ENCODE measurements around the gene KLC3. TPM values are rescaled to one million over a fixed set of nuclear protein-coding genes. Genes with fewer than 3 reads are reported as not detected.

The KLC3 gene
- total RNA-seq, 1 experiment from 2014 or later = 0.49 TPM

DNA sequence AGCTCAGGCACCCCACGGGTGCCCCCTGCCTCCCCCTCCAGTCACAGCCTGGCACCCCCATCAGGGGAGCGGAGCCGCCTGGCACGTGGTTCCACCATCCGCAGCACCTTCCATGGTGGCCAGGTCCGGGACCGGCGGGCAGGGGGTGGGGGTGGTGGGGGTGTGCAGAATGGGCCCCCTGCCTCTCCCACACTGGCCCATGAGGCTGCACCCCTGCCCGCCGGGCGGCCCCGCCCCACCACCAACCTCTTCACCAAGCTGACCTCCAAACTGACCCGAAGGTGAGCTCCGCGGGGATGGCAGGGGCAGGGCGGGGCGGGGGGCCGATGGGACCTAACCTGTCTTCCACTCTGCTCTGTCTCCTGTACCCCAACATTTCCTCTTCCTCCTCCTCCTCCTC is 42.9 kb upstream of the KLC3 start:
- DNase-seq (ENCODE audit: low read depth, low spot score) = no peak
- no TSS peak for BruUV-seq (replicated peaks)
- Histone ChIP-seq H3K4me1 (ENCODE audit: control insufficient read depth, insufficient read depth, low read length) (no peaks in the 10 kb centered on the region), H3K36me3 (ENCODE audit: control insufficient read depth, insufficient read depth, low read length) (no peaks in the 10 kb centered on the region), H3K27me3 (ENCODE audit: control insufficient read depth, insufficient read depth, low read length) (no peaks in the 10 kb centered on the region), H3K4me3 (ENCODE audit: low read depth in 2 of 2, low read length in 2 of 2) (no peak overlapping the region), H3K27ac (ENCODE audit: low read length) (no peak overlapping the region), H3K9me3 (ENCODE audit: control insufficient read depth, insufficient read depth, low read depth, low read length) (no peaks in the 10 kb centered on the region)
- ChIA-PET CTCF (no interaction called here), POLR2A (no interaction called here)
- TF ChIP-seq POLR2AphosphoS5 (IDR thresholded peaks at IDR 0.05; ENCODE audit: low read depth, low read length) (no peak), SIN3A (IDR thresholded peaks at IDR 0.05; ENCODE audit: borderline replicate concordance, insufficient read depth, low read depth, low read length) (no peak), TCF7L2 (IDR thresholded peaks at IDR 0.05; ENCODE audit: low read depth, low read length) (no peak)
- TF ChIP-seq, protein P1, sequence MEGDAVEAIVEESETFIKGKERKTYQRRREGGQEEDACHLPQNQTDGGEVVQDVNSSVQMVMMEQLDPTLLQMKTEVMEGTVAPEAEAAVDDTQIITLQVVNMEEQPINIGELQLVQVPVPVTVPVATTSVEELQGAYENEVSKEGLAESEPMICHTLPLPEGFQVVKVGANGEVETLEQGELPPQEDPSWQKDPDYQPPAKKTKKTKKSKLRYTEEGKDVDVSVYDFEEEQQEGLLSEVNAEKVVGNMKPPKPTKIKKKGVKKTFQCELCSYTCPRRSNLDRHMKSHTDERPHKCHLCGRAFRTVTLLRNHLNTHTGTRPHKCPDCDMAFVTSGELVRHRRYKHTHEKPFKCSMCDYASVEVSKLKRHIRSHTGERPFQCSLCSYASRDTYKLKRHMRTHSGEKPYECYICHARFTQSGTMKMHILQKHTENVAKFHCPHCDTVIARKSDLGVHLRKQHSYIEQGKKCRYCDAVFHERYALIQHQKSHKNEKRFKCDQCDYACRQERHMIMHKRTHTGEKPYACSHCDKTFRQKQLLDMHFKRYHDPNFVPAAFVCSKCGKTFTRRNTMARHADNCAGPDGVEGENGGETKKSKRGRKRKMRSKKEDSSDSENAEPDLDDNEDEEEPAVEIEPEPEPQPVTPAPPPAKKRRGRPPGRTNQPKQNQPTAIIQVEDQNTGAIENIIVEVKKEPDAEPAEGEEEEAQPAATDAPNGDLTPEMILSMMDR (IDR thresholded peaks at IDR 0.05) = no peak
- TF ChIP-seq, protein P2, sequence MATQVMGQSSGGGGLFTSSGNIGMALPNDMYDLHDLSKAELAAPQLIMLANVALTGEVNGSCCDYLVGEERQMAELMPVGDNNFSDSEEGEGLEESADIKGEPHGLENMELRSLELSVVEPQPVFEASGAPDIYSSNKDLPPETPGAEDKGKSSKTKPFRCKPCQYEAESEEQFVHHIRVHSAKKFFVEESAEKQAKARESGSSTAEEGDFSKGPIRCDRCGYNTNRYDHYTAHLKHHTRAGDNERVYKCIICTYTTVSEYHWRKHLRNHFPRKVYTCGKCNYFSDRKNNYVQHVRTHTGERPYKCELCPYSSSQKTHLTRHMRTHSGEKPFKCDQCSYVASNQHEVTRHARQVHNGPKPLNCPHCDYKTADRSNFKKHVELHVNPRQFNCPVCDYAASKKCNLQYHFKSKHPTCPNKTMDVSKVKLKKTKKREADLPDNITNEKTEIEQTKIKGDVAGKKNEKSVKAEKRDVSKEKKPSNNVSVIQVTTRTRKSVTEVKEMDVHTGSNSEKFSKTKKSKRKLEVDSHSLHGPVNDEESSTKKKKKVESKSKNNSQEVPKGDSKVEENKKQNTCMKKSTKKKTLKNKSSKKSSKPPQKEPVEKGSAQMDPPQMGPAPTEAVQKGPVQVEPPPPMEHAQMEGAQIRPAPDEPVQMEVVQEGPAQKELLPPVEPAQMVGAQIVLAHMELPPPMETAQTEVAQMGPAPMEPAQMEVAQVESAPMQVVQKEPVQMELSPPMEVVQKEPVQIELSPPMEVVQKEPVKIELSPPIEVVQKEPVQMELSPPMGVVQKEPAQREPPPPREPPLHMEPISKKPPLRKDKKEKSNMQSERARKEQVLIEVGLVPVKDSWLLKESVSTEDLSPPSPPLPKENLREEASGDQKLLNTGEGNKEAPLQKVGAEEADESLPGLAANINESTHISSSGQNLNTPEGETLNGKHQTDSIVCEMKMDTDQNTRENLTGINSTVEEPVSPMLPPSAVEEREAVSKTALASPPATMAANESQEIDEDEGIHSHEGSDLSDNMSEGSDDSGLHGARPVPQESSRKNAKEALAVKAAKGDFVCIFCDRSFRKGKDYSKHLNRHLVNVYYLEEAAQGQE (IDR thresholded peaks at IDR 0.05; ENCODE audit: insufficient read depth in 1 of 2, low read depth in 2 of 2, low read length in 1 of 2) = no peak
- ATAC-seq = no peak
- intact Hi-C loops (cut with micrococcal nuclease; ENCODE audit: unreplicated experiment) (no loop called here), in situ Hi-C loops (cut with HindIII; ENCODE audit: low pct_unique_long_range_greater_than_20kb, low sequenced_read_pairs) (no loop called here)

DNA sequence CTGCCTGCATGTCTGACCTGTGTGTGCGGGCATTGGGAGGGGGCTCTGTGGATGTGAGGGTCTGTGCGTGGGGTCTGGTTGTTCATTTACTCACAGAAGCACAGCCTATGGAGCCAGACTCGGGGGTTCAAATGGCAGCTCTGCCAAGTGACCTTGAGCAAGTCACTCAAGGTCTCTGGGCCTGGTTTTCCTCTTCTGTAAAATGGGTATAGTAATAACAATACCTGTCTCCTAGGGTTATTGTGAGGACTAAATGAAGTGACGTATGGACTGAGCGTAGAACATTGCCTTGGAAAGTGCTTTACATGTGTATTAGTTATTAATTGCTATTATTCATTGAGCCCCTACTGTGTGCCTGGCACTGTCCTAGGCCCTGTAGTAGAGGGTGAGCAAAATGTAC is 42.3 kb upstream of the KLC3 start:
- in situ Hi-C loops (cut with HindIII; ENCODE audit: low pct_unique_long_range_greater_than_20kb, low sequenced_read_pairs) (no loop called here), intact Hi-C loops (cut with micrococcal nuclease; ENCODE audit: unreplicated experiment) (no loop called here)
- H3K4me3 ChIP-seq (ENCODE audit: low read depth in 2 of 2, low read length in 2 of 2) = no peak overlapping the region
- ATAC-seq (no peak), DNase-seq (ENCODE audit: low read depth, low spot score) (no peak)
- H3K36me3 ChIP-seq (ENCODE audit: control insufficient read depth, insufficient read depth, low read length) = no peaks in the 10 kb centered on the region
- TF ChIP-seq SIN3A (IDR thresholded peaks at IDR 0.05; ENCODE audit: borderline replicate concordance, insufficient read depth, low read depth, low read length) (no peak), TCF7L2 (IDR thresholded peaks at IDR 0.05; ENCODE audit: low read depth, low read length) (no peak), POLR2AphosphoS5 (IDR thresholded peaks at IDR 0.05; ENCODE audit: low read depth, low read length) (no peak)
- TF ChIP-seq, protein P1 (IDR thresholded peaks at IDR 0.05) = no peak
- TF ChIP-seq, protein P2 (IDR thresholded peaks at IDR 0.05; ENCODE audit: insufficient read depth in 1 of 2, low read depth in 2 of 2, low read length in 1 of 2) = no peak
- ChIA-PET POLR2A (no interaction called here), CTCF (no interaction called here)
- no peak overlapping the region for H3K27ac ChIP-seq (ENCODE audit: low read length)
- no peaks in the 10 kb centered on the region for H3K4me1 ChIP-seq (ENCODE audit: control insufficient read depth, insufficient read depth, low read length)
- no peaks in the 10 kb centered on the region for H3K9me3 ChIP-seq (ENCODE audit: control insufficient read depth, insufficient read depth, low read depth, low read length)
- no TSS peak for BruUV-seq (replicated peaks)
- no peaks in the 10 kb centered on the region for H3K27me3 ChIP-seq (ENCODE audit: control insufficient read depth, insufficient read depth, low read length)

Measured in Panc1 (cell line).